GM19023 (cell line): ENCODE results near the gene USHBP1.

Source experiments
- ATAC-seq: cut with Tn5 transposase; IDR thresholded peaks from one replicate; pipeline ENCODE4 v1.9.1; 2021; ENCODE audit warnings: mild to moderate bottlenecking, moderate library complexity; ENCODE audit not compliant: unreplicated experiment

Gene USHBP1

DNA sequence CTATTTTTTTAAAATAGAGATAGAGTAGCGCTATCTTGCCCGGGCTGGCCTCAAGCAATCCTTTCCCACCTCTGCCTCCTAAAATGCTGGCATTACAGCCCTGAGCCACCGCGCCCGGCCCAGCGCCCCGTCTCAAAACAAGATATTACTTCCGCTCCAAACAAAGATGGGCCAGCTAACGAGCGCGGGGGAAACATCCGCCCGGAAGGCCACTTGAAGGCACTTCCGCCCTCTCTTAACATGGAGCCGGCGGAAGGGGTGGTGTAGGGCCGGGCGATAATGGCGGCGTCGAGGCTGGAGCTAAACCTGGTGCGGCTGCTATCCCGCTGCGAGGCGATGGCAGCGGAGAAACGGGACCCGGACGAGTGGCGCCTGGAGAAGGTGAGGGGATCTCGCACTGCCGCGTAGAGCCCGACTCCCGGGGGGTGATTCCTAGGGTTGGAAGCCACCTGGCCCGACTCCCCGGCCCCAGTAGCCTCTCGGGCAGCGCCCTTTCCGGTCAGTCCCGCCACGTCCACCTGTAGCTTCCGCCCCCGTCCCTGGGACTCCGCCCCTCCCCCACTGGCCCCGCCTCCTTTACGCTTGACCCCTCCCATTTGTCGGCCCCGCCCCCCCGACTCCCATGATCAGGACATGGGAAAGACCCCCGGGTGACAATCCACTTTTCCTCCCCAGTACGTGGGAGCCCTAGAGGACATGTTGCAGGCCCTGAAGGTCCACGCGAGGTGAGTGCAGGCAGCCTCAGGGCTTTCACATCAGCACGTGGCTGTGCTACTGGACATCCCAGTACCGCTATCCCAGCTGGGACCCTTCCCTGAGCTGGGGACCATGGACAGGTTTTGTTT, 49.2 kb downstream of the USHBP1 start, which contains the start of gene USE1:
Gene USE1, plus strand, starts transcription at position 231 of the 845 bp plus-strand sequence. Its CDS starts 49 bp downstream, at position 280.
- peak; percentile 82 for ATAC-seq

DNA sequence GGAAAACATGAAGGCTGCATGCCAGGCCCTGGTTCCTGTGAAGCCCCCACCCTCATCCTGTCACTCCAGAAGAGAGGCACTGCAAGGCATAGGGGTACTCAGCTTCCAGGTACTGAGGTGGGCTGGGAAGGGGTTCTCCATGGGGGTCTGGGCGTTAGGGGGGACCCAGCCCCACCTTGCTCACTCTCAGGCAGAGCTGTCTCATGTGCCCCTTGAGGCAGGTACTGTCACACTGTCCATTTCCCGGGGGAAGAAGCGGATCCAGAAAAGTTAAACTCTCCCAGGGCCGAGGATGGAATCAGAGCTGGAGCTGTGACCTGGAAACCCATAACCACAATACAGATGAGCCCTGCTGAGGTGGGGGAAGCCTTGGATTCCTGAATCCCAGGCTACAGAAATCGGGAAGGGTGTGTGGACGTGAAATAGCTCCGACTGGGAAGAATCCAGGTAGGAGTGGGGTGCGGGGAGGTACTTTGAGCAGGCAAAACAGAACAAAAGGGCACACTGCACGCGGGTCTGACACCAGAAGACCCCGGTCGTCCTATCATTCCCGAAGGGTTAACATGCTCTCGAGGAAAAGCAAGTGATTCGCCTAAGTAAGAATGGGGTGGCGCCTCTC, 49.9 kb downstream of the USHBP1 start:
- ATAC-seq = no peak

DNA sequence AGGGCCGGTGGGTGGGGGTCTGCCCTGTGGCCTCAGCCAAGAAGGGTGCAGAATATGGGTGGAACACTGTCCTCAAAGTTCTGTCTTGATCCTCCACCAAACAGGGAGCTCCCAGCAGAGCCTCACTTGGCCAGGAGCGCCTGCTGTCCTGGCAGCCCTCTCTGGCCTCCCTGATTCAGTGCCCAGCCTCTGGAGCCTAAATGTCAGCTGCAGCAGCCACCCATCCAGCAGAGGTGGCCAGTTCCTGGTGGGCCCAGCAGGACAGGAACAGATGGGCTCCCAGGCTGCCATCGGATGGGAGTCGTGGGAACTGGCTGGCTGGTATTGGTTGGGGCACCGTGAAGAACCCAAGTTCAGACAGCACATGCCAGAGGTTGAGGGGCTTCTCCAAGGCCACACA, 51.2 kb downstream of the USHBP1 start:
- no peak for ATAC-seq

DNA sequence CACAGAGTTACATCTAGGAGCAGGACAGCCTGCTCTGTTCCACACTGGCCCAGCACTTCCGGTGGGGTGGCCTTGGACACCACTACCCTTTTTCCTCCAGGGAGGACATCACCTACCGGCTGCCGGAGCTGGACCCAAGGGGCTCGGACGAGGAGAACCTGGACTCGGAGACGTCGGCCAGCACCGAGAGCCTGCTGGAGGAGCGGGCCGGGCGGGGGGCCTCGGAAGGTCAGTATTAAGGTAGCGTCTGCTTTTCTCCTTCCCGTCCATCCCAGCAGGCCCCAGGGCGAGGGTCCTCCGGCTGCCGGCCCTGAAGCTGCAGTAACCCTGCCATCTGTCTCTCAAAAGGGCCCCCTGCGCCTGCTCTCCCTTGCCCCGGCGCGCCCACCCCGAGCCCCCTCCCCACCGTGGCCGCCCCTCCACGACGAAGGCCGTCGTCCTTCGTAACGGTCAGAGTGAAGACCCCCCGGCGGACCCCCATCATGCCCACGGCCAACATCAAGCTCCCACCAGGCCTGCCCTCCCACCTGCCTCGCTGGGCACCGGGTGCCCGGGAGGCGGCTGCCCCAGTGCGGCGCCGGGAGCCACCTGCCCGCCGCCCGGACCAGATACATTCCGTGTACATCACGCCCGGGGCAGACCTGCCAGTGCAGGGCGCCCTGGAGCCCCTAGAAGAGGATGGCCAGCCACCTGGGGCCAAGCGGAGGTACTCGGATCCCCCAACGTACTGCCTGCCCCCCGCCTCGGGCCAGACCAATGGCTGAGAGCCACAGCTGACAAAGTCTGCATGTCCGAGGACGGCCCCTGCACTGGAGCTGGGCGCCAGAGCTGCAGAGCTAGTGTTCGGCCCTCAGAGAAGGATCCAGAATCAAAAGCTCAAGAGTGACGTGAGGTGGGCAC, 52.7 kb downstream of the USHBP1 start:
- ATAC-seq = no peak

DNA sequence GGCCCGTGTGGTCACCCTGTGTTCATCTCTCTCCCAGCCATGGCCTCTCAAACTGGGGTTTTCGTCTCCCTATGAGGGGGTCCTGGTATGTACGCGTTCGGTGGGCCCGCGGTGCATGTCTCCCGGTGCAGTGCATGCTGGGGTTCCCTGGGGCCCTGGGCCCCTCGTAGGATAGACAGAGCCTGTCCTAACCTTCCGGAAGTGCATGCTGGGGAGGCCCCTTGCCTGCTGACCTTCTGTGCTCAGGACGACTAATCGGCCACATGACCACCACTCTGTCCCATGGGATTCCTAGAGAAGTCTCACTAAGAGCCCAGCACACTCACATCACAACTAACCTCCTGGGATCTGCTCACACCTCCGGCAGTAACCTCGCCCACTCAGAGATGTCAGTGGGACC, 54.2 kb downstream of the USHBP1 start:
- ATAC-seq = no peak

DNA sequence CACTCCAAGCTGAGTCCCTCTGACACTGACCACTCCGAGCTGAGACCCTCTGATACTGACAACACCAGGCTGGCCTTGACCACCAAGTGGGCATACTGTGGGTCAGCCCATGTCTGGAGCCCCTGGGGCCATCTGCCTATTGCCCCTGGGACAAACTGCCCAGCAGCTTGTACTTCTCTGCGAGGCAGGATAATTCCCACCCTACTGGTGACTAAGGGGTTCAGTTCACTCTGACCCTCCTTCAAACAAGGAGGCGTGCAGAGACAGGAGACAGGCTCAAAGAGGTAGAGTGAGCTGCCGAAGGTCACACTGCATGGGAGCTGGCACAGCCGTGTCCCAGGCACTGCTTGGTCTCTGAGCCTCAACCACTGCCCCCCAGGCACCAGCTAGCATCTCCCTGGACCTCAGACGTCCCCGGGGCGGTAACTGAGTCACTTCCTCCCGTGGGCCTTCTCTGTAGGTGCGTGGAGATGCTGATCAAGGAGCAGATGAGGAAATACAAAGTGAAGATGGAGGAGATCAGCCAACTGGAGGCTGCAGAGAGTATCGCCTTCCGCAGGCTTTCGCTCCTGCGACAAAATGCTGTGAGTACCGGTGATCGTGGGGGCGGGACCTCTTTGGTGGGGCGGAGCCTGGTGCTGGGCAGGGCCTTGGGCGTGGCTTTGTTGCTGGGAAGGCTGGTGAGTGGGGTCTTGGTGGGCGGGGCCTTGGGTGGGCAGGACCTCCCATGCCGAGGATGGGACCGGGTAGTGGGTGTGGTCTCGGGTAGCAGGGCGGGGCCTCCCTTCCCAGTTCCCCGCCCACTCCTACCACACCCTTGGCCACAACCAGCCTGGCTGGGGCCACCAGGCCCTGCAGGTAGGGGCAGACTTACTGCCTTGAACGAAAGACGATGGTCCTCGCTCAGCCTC, 55.2 kb downstream of the USHBP1 start:
- no peak for ATAC-seq

DNA sequence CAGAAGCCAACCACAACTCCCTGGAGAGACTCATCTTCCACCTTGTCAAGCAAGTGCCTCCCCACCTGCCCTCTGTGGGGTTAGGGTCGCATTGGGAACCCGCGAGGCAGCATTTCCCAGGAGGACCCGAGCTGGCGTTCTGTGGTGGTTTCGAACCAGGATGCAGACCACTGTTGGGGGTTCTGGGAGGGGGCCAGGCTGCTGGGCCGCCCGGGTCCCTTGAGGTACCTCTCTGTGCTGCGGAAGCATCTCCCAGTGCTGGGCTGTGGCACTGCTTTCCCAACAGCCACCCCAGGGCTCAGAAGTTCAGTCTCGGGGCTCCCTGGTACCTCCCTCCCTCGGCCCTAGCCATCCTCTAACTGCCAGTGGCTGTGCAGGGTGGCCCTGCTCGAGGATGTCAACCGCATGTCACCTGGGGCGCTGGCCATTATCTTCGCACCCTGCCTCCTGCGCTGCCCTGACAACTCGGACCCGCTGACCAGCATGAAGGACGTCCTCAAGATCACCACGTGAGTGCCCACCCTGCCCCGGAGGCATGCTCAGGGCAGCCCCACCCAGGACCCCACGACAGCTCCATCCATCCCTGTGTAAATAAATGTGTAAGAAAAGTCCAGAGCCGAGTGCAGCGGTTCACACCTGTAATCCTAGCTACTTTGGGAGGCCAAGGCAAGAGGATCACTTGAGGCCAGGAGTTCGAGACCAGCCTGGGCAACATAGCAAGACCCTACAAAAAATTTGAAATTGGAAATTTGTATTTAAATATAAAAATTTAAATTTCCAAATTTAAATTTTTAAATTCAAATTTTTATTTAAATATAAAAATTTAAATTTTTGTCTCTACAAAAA, 57.6 kb downstream of the USHBP1 start:
- no peak for ATAC-seq

DNA sequence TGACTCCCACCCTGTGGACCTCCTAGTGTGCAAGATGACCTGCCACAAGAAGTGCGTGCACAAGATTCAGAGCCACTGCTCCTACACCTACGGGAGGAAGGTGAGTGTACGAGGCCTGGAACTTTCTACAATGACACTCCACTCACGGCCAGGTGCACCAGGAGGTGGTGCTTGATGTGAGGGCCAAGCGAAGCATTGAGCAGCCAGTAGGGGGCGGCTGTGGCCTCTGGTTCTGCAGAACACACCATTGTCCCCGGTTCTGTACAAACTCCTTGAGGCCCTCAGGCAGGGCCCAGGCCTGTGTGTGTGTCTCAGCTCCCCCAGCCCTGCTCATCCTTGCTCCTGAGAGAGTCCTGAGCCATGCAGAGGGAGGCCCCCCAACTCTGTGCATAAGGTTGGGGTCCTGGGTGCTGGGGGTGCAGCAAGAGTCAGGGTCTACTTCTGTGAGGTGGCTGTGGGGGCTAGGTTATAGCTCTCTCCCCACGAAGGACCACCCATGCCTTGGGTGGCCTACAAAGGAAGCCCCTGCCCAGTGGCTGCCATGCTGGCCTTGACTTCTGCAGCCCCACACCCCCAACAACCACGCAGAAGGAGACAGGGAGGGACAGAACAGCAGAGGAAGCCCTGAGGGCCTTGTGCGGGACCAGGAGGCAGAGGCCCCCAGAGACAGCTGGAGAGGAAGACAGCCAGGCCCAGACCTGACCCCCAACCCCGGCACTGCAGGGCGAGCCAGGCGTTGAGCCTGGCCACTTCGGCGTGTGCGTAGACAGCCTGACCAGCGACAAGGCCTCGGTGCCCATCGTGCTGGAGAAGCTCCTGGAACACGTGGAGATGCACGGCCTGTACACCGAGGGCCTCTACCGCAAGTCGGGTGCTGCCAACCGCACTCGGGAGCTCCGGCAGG, 59.1 kb downstream of the USHBP1 start:
- ATAC-seq = no peak

DNA sequence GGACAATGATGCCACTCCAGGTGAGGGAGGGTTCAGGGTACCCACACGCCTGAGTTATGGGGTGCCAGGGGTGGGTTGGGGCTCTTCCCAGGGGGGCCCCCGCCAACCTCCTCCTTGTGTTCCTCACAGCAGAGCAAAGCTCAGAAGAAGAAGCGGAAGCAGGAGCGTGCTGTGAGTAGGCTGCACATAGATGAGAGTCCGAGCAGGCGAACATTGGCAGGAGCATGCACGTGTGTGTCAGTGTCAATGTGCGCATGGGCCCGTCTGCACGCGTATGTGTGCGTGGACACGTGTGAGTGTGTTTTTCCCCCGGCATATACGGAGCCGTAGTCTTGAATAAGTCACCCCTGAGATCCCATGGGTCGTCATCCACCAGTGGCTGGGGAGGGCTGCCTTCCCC, 61.8 kb downstream of the USHBP1 start:
- no peak for ATAC-seq

DNA sequence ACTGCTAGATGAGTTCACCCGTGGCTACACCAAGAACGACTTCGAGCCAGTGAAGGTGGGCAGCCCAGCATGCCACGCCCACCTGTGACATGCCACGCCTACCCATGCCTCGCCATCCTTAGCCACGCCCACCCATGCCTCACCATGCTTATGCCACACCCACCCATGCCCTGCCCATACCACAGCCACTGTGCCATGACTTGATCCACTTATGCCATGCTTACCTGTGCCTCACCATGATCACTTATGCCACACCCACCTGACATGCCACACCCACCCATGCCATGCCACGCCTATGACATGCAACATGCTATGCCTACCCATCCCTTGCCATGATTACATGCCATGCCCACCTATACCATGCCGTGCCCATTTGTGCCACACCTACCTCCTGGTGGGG, 62.3 kb downstream of the USHBP1 start:
- ATAC-seq = no peak

DNA sequence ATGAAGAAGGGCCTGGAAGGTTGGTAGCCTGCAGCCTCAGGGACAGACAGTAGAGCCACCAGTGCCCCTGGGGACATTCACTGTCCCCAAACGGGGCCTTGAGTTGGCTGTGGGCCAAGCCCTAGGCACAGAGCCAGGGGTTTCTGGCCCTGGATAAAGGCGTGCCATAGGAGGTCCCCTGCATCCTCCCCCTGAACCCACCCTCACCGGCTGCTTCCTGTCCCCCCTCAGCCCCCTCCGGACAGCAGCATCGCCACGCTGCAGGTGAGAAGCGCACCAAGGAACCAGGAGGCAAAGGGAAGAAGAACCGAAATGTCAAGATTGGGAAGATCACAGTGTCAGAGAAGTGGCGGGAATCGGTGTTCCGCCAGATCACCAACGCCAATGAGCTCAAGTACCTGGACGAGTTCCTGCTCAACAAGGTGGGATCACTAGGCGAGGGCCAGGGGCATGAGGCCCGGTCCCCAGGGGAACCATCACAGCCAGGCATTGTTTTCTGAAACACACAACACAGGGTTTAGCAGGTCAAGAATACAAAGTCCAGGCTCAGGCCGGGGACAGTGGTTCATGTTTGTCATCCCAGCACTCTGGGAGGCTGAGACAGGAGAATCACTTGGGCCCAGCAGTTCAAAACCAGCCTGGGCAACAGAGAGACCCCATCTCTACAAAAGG, 64.0 kb downstream of the USHBP1 start:
- ATAC-seq = no peak
